Neural progenitor cell (in vitro differentiated cells): ENCODE results near the gene SLC5A12. TPM values are rescaled to one million over a fixed set of nuclear protein-coding genes. Genes with fewer than 3 reads are reported as not detected.

ENCODE experiments used
- DNase-seq: peaks from one replicate; pipeline ENCODE4 v3.0.0-alpha.2; 2016; ENCODE audit warnings: low spot score
- H2AFZ ChIP-seq: fragments of 200-600 bp; sonication (generic); replicated peaks from 2 replicates; pipeline ENCODE4 v1.6.1; 2016; ENCODE audit warnings: antibody characterized with exemption
- H3F3A ChIP-seq: fragments of 200-600 bp; sonication (generic); 2 replicates; pipeline ENCODE4 v1.6.1; 2016; ENCODE audit warnings: antibody characterized with exemption, low read depth
- H3K27ac ChIP-seq: fragments of 200-600 bp; sonication (generic); 2 replicates; pipeline ENCODE4 v1.5.1; 2016; ENCODE audit warnings: mild to moderate bottlenecking
- H3K27me3 ChIP-seq: fragments of 200-600 bp; sonication (generic); 2 replicates; pipeline ENCODE4 v1.6.1; 2016; ENCODE audit warnings: mild to moderate bottlenecking, moderate library complexity
- H3K36me3 ChIP-seq: fragments of 200-600 bp; sonication (generic); 2 replicates; pipeline ENCODE4 v1.5.1; 2016
- H3K4me1 ChIP-seq: fragments of 200-600 bp; sonication (generic); 2 replicates; pipeline ENCODE4 v1.6.1; 2016; ENCODE audit warnings: mixed run types
- H3K4me2 ChIP-seq: fragments of 200-600 bp; sonication (generic); 2 replicates; pipeline ENCODE4 v1.6.1; 2016
- H3K4me3 ChIP-seq: fragments of 200-600 bp; sonication (generic); 2 replicates; pipeline ENCODE4 v1.5.1; 2016
- H3K79me2 ChIP-seq: fragments of 200-600 bp; sonication (generic); 2 replicates; pipeline ENCODE4 v1.6.1; 2016; ENCODE audit warnings: low read depth
- H3K9ac ChIP-seq: fragments of 200-600 bp; sonication (generic); 2 replicates; pipeline ENCODE4 v1.6.1; 2016
- H3K9me3 ChIP-seq: fragments of 200-600 bp; sonication (generic); 2 replicates; pipeline ENCODE4 v1.5.1; 2016; ENCODE audit warnings: low read depth
- H4K20me1 ChIP-seq: fragments of 200-600 bp; sonication (generic); 2 replicates; pipeline ENCODE4 v1.6.1; 2016; ENCODE audit warnings: low read depth
- H3K27ac Mint-ChIP-seq: 3 replicates; pipeline ENCODE4 v1.8.0; 2021; ENCODE audit warnings: mixed read lengths
- H3K27me3 Mint-ChIP-seq: 2 replicates; pipeline ENCODE4 v1.8.0; 2022; ENCODE audit warnings: low read depth, mild to moderate bottlenecking, inconsistent platforms, moderate library complexity, mixed read lengths; ENCODE audit not compliant: insufficient read depth
- H3K36me3 Mint-ChIP-seq: 3 replicates; pipeline ENCODE4 v1.8.0; 2021; ENCODE audit warnings: mixed read lengths
- H3K4me1 Mint-ChIP-seq: 3 replicates; pipeline ENCODE4 v1.8.0; 2021; ENCODE audit warnings: mixed read lengths
- H3K4me3 Mint-ChIP-seq: 3 replicates; pipeline ENCODE4 v1.8.0; 2021; ENCODE audit warnings: mild to moderate bottlenecking, moderate library complexity, mixed read lengths
- H3K9me3 Mint-ChIP-seq: 3 replicates; pipeline ENCODE4 v1.8.0; 2020; ENCODE audit warnings: mixed read lengths
- EZH2 ChIP-seq: fragments of 200-600 bp; sonication (generic); IDR thresholded peaks from 2 replicates; pipeline ENCODE4 v1.6.1; 2017; ENCODE audit warnings: antibody characterized with exemption, mild to moderate bottlenecking, moderate library complexity
- EZH2phosphoT487 ChIP-seq: fragments of 200-600 bp; sonication (generic); IDR thresholded peaks from 2 replicates; pipeline ENCODE4 v1.6.1; 2017; ENCODE audit warnings: antibody characterized with exemption
- total RNA-seq: library from RNA; depleted of rRNA; stranded (reverse); fragments of >200 nt; gene quantifications from 2 replicates; pipeline ENCODE4 v1.2.3, GENCODE V29; 2015; ENCODE audit warnings: low replicate concordance
- TF ChIP-seq, protein P1 (sequence below): fragments of 200-600 bp; sonication (generic); IDR thresholded peaks from 2 replicates; pipeline ENCODE4 v1.5.1; 2017; ENCODE audit warnings: antibody characterized with exemption, mild to moderate bottlenecking

Gene SLC5A12
- total RNA-seq, 1 donor from 2014 or later, result 4.9 TPM

DNA sequence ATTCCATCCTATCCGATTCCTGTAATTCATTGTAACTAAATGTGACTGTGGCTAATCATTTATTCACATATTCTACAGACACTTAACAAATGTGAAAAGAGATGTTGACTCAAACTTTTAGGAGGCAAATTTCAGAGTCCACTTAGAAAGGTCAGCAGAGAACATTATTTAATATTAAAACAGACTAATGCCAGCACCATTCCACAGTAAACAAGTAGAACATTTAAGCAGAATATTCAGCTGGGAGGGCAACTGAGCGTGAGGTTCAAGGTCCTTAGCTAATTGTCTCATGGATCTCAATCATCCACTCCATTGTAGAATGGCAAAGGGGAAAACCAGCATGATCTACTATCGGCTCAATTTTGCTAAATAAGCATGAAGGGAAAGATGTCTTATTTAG is 5.1 kb upstream of the SLC5A12 start:
- no peak for DNase-seq
- no peaks in the 10 kb centered on the region for H3F3A ChIP-seq
- TF ChIP-seq EZH2phosphoT487, result no peak
- TF ChIP-seq EZH2, result no peak
- TF ChIP-seq, protein P1, sequence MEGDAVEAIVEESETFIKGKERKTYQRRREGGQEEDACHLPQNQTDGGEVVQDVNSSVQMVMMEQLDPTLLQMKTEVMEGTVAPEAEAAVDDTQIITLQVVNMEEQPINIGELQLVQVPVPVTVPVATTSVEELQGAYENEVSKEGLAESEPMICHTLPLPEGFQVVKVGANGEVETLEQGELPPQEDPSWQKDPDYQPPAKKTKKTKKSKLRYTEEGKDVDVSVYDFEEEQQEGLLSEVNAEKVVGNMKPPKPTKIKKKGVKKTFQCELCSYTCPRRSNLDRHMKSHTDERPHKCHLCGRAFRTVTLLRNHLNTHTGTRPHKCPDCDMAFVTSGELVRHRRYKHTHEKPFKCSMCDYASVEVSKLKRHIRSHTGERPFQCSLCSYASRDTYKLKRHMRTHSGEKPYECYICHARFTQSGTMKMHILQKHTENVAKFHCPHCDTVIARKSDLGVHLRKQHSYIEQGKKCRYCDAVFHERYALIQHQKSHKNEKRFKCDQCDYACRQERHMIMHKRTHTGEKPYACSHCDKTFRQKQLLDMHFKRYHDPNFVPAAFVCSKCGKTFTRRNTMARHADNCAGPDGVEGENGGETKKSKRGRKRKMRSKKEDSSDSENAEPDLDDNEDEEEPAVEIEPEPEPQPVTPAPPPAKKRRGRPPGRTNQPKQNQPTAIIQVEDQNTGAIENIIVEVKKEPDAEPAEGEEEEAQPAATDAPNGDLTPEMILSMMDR, result no peak
- H3K4me1 ChIP-seq, result no peaks in the 10 kb centered on the region
- Mint-ChIP-seq H3K4me3 (no peak overlapping the region), H3K4me1 (no peaks in the 10 kb centered on the region), H3K27ac (no peak overlapping the region), H3K27me3 (no peaks in the 10 kb centered on the region), H3K36me3 (no peaks in the 10 kb centered on the region), H3K9me3 (no peaks in the 10 kb centered on the region)
- H3K36me3 ChIP-seq, result no peaks in the 10 kb centered on the region
- no peaks in the 10 kb centered on the region for H3K79me2 ChIP-seq
- H3K9me3 ChIP-seq, result no peaks in the 10 kb centered on the region
- H3K4me2 ChIP-seq, result no peak overlapping the region
- H3K27me3 ChIP-seq, result no peaks in the 10 kb centered on the region
- no peaks in the 10 kb centered on the region for H4K20me1 ChIP-seq
- no peak overlapping the region for H3K27ac ChIP-seq
- no peak overlapping the region for H2AFZ ChIP-seq
- no peak overlapping the region for H3K4me3 ChIP-seq
- H3K9ac ChIP-seq, result no peak overlapping the region

DNA sequence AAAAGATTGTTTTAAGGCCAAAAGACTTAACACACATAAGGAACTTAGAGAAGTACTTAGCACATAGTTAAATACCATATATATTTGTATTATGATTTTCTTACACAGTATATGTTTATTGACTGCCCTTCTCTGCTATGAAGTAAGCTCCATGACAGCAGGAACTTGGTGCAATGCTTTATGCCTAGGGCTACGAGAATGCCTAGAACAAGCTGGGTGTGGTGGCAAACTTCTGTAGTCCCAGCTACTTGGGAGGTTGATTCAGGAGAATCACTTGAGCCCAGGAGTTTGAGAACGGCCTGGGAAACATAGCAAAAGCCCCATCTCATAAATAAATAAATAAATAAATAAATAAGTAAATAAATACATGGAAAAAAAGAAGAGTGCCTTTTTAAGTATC is 1.9 kb downstream of the SLC5A12 start:
- DNase-seq, result no peak
- H3K27me3 ChIP-seq, result no peaks in the 10 kb centered on the region
- no peak overlapping the region for H3K4me3 Mint-ChIP-seq

DNA sequence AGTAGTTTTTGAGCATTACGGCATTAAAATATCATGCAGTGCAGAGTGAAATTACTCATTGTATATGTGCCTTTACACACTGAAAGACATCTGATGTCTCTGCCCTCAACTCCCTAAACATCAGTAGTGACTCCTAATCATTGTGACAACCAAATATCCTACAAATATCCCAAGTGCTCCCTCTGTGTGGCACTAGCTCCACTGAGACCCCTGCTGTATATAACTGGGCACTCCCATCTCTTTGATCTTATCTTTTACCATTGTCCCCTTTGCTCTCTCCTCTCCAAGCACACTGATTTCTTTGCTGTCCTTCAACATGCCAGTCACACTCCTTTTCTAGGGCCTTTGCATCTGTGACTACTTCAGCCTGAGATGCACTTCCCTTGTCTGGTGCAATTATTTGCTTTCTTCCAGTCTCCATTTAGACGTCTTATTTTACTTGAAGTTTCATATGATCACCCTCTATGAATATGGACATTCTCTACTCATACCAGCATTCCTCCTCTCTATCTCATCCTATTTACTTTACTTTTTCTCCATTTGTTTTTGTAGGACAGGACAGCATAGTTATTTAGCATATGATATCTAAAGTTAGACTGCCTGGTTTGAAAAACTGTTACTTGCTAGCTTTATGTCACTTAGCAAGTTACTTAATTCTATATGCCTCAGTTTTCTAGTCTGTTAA is 2.4 kb downstream of the SLC5A12 start:
- no peaks in the 10 kb centered on the region for H3K4me1 ChIP-seq
- no peak overlapping the region for H3K4me3 ChIP-seq
- no peak overlapping the region for H3K4me3 Mint-ChIP-seq
- no peaks in the 10 kb centered on the region for H3K79me2 ChIP-seq
- H3K4me1 Mint-ChIP-seq, result peaks cover 3% of the 10 kb centered on the region
- no peak overlapping the region for H3K27ac Mint-ChIP-seq
- H3K36me3 ChIP-seq, result no peaks in the 10 kb centered on the region
- H3K27me3 Mint-ChIP-seq, result no peaks in the 10 kb centered on the region
- no peaks in the 10 kb centered on the region for H4K20me1 ChIP-seq
- TF ChIP-seq, protein P1, result peak; percentile 20
- TF ChIP-seq EZH2 (no peak), EZH2phosphoT487 (no peak)
- H3K9me3 ChIP-seq, result no peaks in the 10 kb centered on the region
- no peak overlapping the region for H2AFZ ChIP-seq
- peak; percentile 4 for DNase-seq
- no peaks in the 10 kb centered on the region for H3K36me3 Mint-ChIP-seq
- H3K4me2 ChIP-seq, result no peak overlapping the region
- H3K9me3 Mint-ChIP-seq, result no peaks in the 10 kb centered on the region
- no peak overlapping the region for H3K27ac ChIP-seq
- H3K27me3 ChIP-seq, result no peaks in the 10 kb centered on the region
- H3K9ac ChIP-seq, result no peak overlapping the region
- H3F3A ChIP-seq, result no peaks in the 10 kb centered on the region

More for the DNA sequence above, 1.9 kb downstream of the SLC5A12 start:
- Histone ChIP-seq H4K20me1 (no peaks in the 10 kb centered on the region), H3F3A (no peaks in the 10 kb centered on the region), H3K36me3 (no peaks in the 10 kb centered on the region), H2AFZ (no peak overlapping the region), H3K9ac (no peak overlapping the region), H3K4me3 (no peak overlapping the region), H3K79me2 (no peaks in the 10 kb centered on the region), H3K27ac (no peak overlapping the region), H3K4me2 (no peak overlapping the region), H3K9me3 (no peaks in the 10 kb centered on the region), H3K4me1 (no peaks in the 10 kb centered on the region)
- H3K36me3 Mint-ChIP-seq, result no peaks in the 10 kb centered on the region
- no peak overlapping the region for H3K27ac Mint-ChIP-seq
- TF ChIP-seq EZH2phosphoT487 (no peak), EZH2 (no peak)
- TF ChIP-seq, protein P1, result no peak
- H3K9me3 Mint-ChIP-seq, result no peaks in the 10 kb centered on the region
- no peaks in the 10 kb centered on the region for H3K27me3 Mint-ChIP-seq
- H3K4me1 Mint-ChIP-seq, result peaks cover 3% of the 10 kb centered on the region
